Endothelial cell of umbilical vein (primary cell): ENCODE results near the gene TEX38. TPM values are rescaled to one million over a fixed set of nuclear protein-coding genes. Genes with fewer than 3 reads are reported as not detected.

ENCODE experiments used
- BruUV-seq: library from RNA; stranded (reverse); fragments of 400-500 nt; replicated peaks from 2 replicates; lab custom pipeline; 2021; lab: Mats Ljungman, UMichigan
- CTCF ChIA-PET: fragments of 300-600, 350-600 bp; sonication (Branson Sonifier 250); formaldehyde crosslinking; loops from one replicate; lab custom pipeline; 2021; ENCODE audit warnings: antibody characterized with exemption, inconsistent platforms; lab: Charles Lee
- POLR2A ChIA-PET: fragments of 300-600, 350-600 bp; sonication (Branson Sonifier 250); formaldehyde crosslinking; loops from one replicate; lab custom pipeline; 2021; ENCODE audit warnings: antibody characterized with exemption, inconsistent platforms; lab: Charles Lee
- DNase-seq: peaks from one replicate; pipeline ENCODE4 v3.0.0-alpha.2; 2011; ENCODE audit warnings: low read depth, low spot score
- FAIRE-seq: peaks from 2 replicates; lab custom pipeline; 2011; peaks lifted over from hg19 to GRCh38; lab: Jason Lieb, UNC
- H2AFZ ChIP-seq: 2 replicates; pipeline ENCODE4 v1.6.0; 2012; ENCODE audit warnings: low read depth, low read length, control low read depth, inconsistent platforms
- H3K27ac ChIP-seq: 2 replicates; pipeline ENCODE4 v1.5.1; 2011; ENCODE audit warnings: low read depth, mild to moderate bottlenecking, control low read depth, low read length, moderate library complexity; ENCODE audit not compliant: insufficient read depth
- H3K27me3 ChIP-seq, 2 experiments: 2 replicates each; pipeline versions ENCODE4 v1.6.0 to v1.6.1; 2011; ENCODE audit warnings: low read length in 2 of 2, mixed read lengths in 1 of 2; ENCODE audit not compliant: control insufficient read depth in 2 of 2, insufficient read depth in 2 of 2
- H3K36me3 ChIP-seq, 2 experiments: 2 replicates in 1 of 2; 3 replicates in 1 of 2; pipeline ENCODE4 v1.5.1; 2011; ENCODE audit warnings: low read length in 2 of 2, mild to moderate bottlenecking in 1 of 2, moderate library complexity in 1 of 2; ENCODE audit not compliant: control insufficient read depth in 2 of 2, insufficient read depth in 2 of 2; ENCODE audit errors: extremely low read depth in 1 of 2
- H3K4me1 ChIP-seq: 3 replicates; pipeline ENCODE4 v1.5.1; 2011; ENCODE audit warnings: mild to moderate bottlenecking, low read length; ENCODE audit not compliant: control insufficient read depth, insufficient read depth; ENCODE audit errors: extremely low read depth
- H3K4me2 ChIP-seq: 2 replicates; pipeline ENCODE4 v1.6.1; 2011; ENCODE audit warnings: low read length, control low read depth, mixed read lengths; ENCODE audit not compliant: insufficient read depth
- H3K4me3 ChIP-seq, 3 experiments: fragments of 200-600 bp in 1 of 3; sonication (generic), shearing (Covaris generic) in 1 of 3; replicated peaks in 1 of 3; 2 replicates each; pipeline ENCODE4 v1.5.1; 2011 to 2016; ENCODE audit warnings: control low read depth in 3 of 3, low read length in 3 of 3, mild to moderate bottlenecking in 2 of 3, inconsistent platforms in 1 of 3, low read depth in 1 of 3, moderate library complexity in 1 of 3; ENCODE audit not compliant: insufficient read depth in 1 of 3
- H3K79me2 ChIP-seq: 2 replicates; pipeline ENCODE4 v1.6.0; 2012; ENCODE audit warnings: low read length, inconsistent platforms; ENCODE audit not compliant: control insufficient read depth, insufficient read depth
- H3K9ac ChIP-seq: replicated peaks from 2 replicates; pipeline ENCODE3; 2011; ENCODE audit warnings: low read length, control low read depth; ENCODE audit not compliant: insufficient read depth; ENCODE audit errors: extremely low read depth
- H3K9me1 ChIP-seq: replicated peaks from 3 replicates; pipeline ENCODE4 v1.6.0; 2011; ENCODE audit warnings: mild to moderate bottlenecking, low read length; ENCODE audit not compliant: control insufficient read depth, insufficient read depth; ENCODE audit errors: extremely low read depth
- H3K9me3 ChIP-seq: replicated peaks from 2 replicates; pipeline ENCODE4 v1.5.1; 2012; ENCODE audit warnings: low read length, inconsistent platforms; ENCODE audit not compliant: control insufficient read depth, insufficient read depth
- H4K20me1 ChIP-seq: replicated peaks from 2 replicates; pipeline ENCODE3; 2011; ENCODE audit warnings: mild to moderate bottlenecking, low read length; ENCODE audit not compliant: control insufficient read depth, insufficient read depth; ENCODE audit errors: extremely low read depth
- EZH2 ChIP-seq: IDR thresholded peaks from 2 replicates; pipeline ENCODE4 v1.6.1; 2012; ENCODE audit warnings: borderline replicate concordance, low read depth, mild to moderate bottlenecking, moderate library complexity, low read length, inconsistent platforms; ENCODE audit not compliant: severe bottlenecking
- FOS ChIP-seq: IDR thresholded peaks from 2 replicates; pipeline ENCODE4 v1.6.1; 2011; ENCODE audit warnings: mild to moderate bottlenecking, low read length, moderate library complexity, borderline replicate concordance; ENCODE audit not compliant: insufficient read depth
- GATA2 ChIP-seq: IDR thresholded peaks from 2 replicates; pipeline ENCODE4 v1.7.0; 2011; ENCODE audit warnings: low read depth, mild to moderate bottlenecking, moderate library complexity, mixed read lengths, low read length; ENCODE audit not compliant: insufficient read length, insufficient read depth
- JUN ChIP-seq: IDR thresholded peaks from 2 replicates; pipeline ENCODE4 v1.6.1; 2011; ENCODE audit warnings: borderline replicate concordance, low read depth; ENCODE audit not compliant: insufficient read length, insufficient read depth
- MYC ChIP-seq: IDR thresholded peaks from one replicate; pipeline ENCODE4 v1.6.1; 2011; ENCODE audit warnings: mild to moderate bottlenecking, low read depth, low read length
- POLR2A ChIP-seq: IDR thresholded peaks from 2 replicates; pipeline ENCODE4 v1.6.1; 2012; ENCODE audit warnings: low read depth, mild to moderate bottlenecking, control low read depth, low read length
- POLR2AphosphoS5 ChIP-seq: IDR thresholded peaks from 2 replicates; pipeline ENCODE4 v1.6.1; 2012; ENCODE audit warnings: low read depth, mild to moderate bottlenecking, control low read depth, low read length, moderate library complexity; ENCODE audit not compliant: insufficient read depth
- dilution Hi-C: fragments of 300-500 bp; cut with MboI; formaldehyde crosslinking; loops from one replicate; pipeline ENCODE4 v1.15.0; 2019; ENCODE audit warnings: low sequenced_read_pairs; ENCODE audit not compliant: extremely low pct_ligation_motif_present
- intact Hi-C: fragments of 100-400 bp; cut with micrococcal nuclease; formaldehyde crosslinking; loops from one replicate; pipeline ENCODE4 v1.10.0; 2022
- polyA plus RNA-seq, 4 experiments: library from polyadenylated mRNA; depleted of rRNA in 3 of 4; stranded (reverse) in 3 of 4; unstranded in 1 of 4; fragments of >200 nt; gene quantifications; 2 replicates each; pipeline versions ENCODE4 v1.2.1 to v1.2.3, GENCODE V29; 2011 to 2012; ENCODE audit warnings: missing spikeins in 1 of 4
- total RNA-seq: library from RNA; stranded (reverse); gene quantifications from 2 replicates; pipeline ENCODE4 v1.2.3, GENCODE V29; 2021
- TF ChIP-seq, protein P1 (sequence below): IDR thresholded peaks from 2 replicates; pipeline ENCODE4 v1.6.1; 2011; ENCODE audit not compliant: insufficient read depth, insufficient read length
- TF ChIP-seq, protein P2 (sequence below), 2 donors: IDR thresholded peaks; 1 replicate in 1 of 2; 2 replicates in 1 of 2; pipeline ENCODE4 v1.5.1; 2011; ENCODE audit warnings: low read length in 2 of 2, mild to moderate bottlenecking in 2 of 2, moderate library complexity in 2 of 2, control low read depth in 1 of 2, inconsistent platforms in 1 of 2, low read depth in 1 of 2; ENCODE audit not compliant: insufficient read depth in 1 of 2; ENCODE audit errors: extremely low read depth in 1 of 2

Gene TEX38
- total and polyA plus RNA-seq, 2 donors (not counting 3 experiments of a cell fraction or from before 2014, with no cell fraction given): not detected

DNA sequence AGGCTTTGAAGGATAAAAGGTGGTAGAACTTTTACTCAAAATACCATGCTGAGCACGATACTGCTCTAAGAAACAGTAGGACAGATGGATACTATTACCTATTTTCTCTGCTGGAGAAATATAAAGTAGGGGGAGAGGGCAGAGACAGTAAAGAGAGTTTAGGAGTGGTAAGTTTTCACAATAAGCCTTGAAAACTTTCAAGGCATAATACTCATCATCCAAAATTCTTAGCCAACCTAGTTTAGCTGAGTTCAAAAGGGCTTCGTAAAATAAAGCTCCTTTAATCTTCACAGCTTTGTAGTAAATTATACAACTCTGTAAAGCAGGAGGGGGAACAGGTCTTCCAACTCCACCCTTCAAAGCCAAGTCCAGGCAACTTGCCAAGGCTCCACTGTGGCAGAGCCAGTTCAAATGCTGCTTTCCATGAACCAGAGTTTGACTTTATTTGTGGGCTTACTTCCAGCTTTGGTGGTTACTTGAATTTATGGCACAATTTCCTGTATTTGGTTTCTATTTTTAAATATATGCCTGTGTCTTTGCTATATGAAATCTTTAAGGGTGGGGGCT is 15.5 kb downstream of the TEX38 start:
- POLR2A ChIA-PET: no interaction called here
- H3K4me1 ChIP-seq: peaks cover 55% of the 10 kb centered on the region
- intact Hi-C loops (loop anchor here (2.0 kb wide), 1 partner anchor 32 kb away; the partner anchor contains the start of gene EFCAB14), dilution Hi-C loops (no loop called here)
- no peaks in the 10 kb centered on the region for H3K27me3 ChIP-seq
- no peak overlapping the region for H2AFZ ChIP-seq
- peak; percentile 88 for FAIRE-seq
- no peaks in the 10 kb centered on the region for H3K9me1 ChIP-seq
- no peaks in the 10 kb centered on the region for H3K79me2 ChIP-seq
- no peak overlapping the region for H3K4me3 ChIP-seq
- H3K36me3 ChIP-seq: peaks cover 19 to 35% of the 10 kb centered on the region in 2 experiments
- peaks cover 11% of the 10 kb centered on the region for H4K20me1 ChIP-seq
- no peak overlapping the region for H3K9ac ChIP-seq
- TF ChIP-seq MYC: no peak
- no peaks in the 10 kb centered on the region for H3K9me3 ChIP-seq
- CTCF ChIA-PET: interaction anchor here (0.6 to 1.5 kb wide), 2 partner anchors 37 to 83 kb away, joined by 3 to 4 read pairs; partner anchors contain the start of gene MKNK1
- DNase-seq: peak; percentile 80
- BruUV-seq: no TSS peak
- peak overlapping the region; percentile 7 for H3K4me2 ChIP-seq
- H3K27ac ChIP-seq: no peak overlapping the region

DNA sequence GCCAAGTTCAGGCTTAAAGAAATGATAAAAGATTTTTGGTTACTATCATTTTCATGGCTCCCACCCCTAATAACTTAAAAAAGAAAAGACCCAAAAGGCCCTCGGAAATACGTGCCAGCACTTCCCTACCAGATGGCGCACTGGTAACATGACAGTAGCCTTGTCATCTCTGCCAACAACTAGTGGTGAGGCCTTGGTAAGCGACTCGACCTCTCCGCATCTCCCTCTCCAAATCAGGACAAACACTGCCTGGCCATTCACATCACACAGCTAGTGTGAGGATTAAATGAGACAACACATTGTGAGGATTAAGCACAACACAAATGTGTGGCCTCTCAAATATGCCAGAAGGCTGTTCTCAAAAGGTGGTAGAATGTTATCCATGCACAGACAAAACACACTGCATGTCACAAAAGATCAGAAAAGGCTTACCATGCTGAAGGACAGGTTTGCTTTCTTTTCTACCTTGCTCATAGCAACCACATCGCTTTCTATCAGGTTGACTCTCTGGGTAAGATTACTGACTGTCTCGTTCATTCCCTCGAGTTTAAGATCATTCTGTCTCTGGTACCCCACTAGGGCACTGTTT is 16.4 kb downstream of the TEX38 start:
- dilution Hi-C loops: no loop called here
- Histone ChIP-seq H3K9me3 (no peaks in the 10 kb centered on the region), H3K36me3 (peaks cover 19 to 36% of the 10 kb centered on the region in 2 experiments), H4K20me1 (peaks cover 14% of the 10 kb centered on the region), H2AFZ (no peak overlapping the region), H3K4me2 (no peak overlapping the region), H3K4me3 (no peak overlapping the region), H3K79me2 (no peaks in the 10 kb centered on the region), H3K27me3 (no peaks in the 10 kb centered on the region), H3K4me1 (peaks cover 50% of the 10 kb centered on the region), H3K9me1 (no peaks in the 10 kb centered on the region), H3K27ac (no peak overlapping the region), H3K9ac (no peak overlapping the region)
- CTCF ChIA-PET: interaction anchor here (1.5 kb wide), 1 partner anchor 37 kb away, joined by 4 read pairs; no protein-coding TSS in a partner anchor
- no TSS peak for BruUV-seq
- DNase-seq (peak; percentile 8), FAIRE-seq (no peak)
- POLR2A ChIA-PET: no interaction called here
- no peak for TF ChIP-seq POLR2AphosphoS5
- TF ChIP-seq GATA2: no peak
- TF ChIP-seq MYC: no peak
- no peak for TF ChIP-seq POLR2A
- no peak for TF ChIP-seq FOS
- TF ChIP-seq, protein P1, sequence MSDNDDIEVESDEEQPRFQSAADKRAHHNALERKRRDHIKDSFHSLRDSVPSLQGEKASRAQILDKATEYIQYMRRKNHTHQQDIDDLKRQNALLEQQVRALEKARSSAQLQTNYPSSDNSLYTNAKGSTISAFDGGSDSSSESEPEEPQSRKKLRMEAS: no peak
- TF ChIP-seq JUN: no peak
- TF ChIP-seq EZH2: no peak
- TF ChIP-seq, protein P2, sequence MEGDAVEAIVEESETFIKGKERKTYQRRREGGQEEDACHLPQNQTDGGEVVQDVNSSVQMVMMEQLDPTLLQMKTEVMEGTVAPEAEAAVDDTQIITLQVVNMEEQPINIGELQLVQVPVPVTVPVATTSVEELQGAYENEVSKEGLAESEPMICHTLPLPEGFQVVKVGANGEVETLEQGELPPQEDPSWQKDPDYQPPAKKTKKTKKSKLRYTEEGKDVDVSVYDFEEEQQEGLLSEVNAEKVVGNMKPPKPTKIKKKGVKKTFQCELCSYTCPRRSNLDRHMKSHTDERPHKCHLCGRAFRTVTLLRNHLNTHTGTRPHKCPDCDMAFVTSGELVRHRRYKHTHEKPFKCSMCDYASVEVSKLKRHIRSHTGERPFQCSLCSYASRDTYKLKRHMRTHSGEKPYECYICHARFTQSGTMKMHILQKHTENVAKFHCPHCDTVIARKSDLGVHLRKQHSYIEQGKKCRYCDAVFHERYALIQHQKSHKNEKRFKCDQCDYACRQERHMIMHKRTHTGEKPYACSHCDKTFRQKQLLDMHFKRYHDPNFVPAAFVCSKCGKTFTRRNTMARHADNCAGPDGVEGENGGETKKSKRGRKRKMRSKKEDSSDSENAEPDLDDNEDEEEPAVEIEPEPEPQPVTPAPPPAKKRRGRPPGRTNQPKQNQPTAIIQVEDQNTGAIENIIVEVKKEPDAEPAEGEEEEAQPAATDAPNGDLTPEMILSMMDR (IDR thresholded peaks at IDR 0.05; ENCODE audit: extremely low read depth in 1 of 2, insufficient read depth in 1 of 2, low read depth in 1 of 2, low read length in 2 of 2): no peak
- intact Hi-C loops: loop anchor here (2.0 kb wide), 1 partner anchor 31 kb away; the partner anchor contains the start of gene EFCAB14
